Muscle of back (tissue), 11 donors: ENCODE measurements around the gene DOLPP1. TPM values are rescaled to one million over a fixed set of nuclear protein-coding genes. Genes with fewer than 3 reads are reported as not detected.
A peak's percentile ranks its signal among the peaks of the same experiment; 100 is the strongest.
"Not testable (repeated sequence)": the region's sequence is repeated elsewhere in the genome, so short reads cannot be mapped to it uniquely, and the experiment has no call there.

Experiments
- DNase-seq, 3 donors: peaks; one replicate each; pipeline versions ENCODE4 v3.0.0 to v3.0.0-alpha.2; 2013
- polyA plus RNA-seq, 10 donors: library from polyadenylated mRNA; unstranded; fragments of 120-200 nt; gene quantifications; one replicate each; pipeline ENCODE4 v1.2.1, GENCODE V29; 2013; ENCODE audit not compliant: insufficient read length in 10 of 10

Gene DOLPP1
- polyA plus RNA-seq, 10 donors: 7.6 to 12.9 (median 8.8) TPM

DNA sequence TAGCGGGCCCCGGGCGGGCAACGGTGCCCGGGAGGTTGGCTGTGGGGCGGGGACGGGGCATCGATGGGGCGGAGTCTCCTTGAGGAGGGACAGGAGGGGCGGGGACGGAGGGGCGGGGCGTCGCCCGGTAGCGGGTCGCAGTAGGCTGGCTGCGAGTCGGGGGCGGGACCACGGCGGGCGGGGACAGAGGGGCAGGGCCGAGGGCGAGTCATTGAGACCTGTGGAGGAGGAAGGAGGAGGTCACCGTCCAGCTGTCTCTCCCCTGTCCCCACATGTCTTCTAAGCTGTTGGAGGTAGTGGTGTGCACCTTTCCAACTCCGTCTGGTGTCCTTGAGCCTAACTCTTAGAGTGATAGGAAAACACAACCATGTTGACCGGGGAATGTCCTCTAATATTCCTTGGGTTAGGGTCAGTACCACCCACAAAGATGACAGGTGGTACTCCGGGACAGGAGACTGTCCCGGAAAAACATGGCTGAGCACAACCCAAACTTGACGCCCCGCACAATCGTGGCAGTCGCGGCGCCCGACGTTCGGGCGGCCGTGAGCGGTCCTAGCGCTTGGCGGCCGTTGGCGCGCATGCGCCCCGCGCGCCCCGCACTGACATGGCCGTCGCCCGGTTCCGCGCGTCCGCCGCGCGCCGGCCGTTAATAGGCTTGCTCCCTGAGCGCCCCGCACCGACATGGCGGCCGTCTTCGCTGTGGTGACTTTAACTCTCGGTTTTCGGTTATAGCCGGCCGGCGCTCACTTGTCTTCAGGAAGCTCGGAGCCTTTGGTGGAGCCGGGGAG lies 30.0 kb downstream of the DOLPP1 start, which contains the start of the genes CRAT and PTPA:
Gene CRAT, minus strand, starts transcription at position 54 of the 788 bp plus-strand sequence. CDS start 284 bp downstream, outside the sequence.
Gene PTPA, plus strand, starts transcription at position 676 of the 788 bp plus-strand sequence. CDS start 186 bp downstream, outside the sequence.
- peak; percentile 93 to 97 (median 95) for DNase-seq

DNA sequence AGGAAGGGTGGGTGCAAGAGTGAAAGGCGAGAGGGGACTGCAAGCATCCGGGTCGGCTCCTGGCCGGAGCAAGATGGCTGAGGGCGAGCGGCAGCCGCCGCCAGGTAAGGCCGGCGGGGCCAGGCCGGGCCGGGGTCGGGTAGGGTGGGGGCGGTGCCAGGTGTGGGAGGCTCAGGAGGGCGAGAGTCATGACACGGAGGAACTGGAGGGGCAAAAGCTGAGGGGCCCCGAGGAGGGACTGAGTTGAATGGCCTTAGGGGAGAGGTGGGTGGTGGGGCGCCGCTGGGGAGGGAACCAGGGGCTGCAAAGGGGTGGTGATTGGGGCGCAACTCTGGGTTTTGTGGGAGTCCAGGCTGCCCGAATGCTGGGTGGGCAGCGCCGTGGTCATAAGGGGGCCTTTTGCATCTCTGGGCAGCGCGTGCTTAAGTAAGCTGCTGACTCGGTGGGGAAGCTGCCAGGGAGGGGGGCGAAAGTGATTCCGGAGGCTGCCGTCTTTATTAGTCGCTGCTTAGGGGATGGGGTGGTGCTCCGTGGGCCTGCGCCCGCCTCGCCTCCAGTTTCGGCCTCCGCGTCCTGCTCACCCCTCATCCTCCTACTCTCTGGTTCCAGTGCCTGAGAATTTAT lies 30.7 kb downstream of the DOLPP1 start:
- DNase-seq: peak in 2 of 3 donors; percentile 42 to 72

DNA sequence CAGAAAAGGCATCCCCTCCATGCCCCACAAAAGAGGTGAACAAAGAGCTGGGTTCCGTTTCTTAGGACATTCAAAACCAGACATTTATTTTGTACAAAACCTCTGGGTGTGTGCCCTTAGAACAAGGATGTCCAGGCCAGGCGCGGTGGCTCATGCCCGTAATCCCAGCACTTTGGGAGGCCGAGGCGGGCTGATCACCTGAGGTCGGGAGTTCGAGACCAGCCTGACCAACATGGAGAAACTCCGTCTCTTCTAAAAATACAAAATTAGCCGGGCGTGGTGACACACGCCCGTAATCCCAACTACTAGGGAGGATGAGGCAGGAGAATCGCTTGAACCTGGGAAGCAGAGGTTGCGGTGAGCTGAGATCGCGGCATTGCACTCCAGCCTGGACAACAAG lies 31.6 kb downstream of the DOLPP1 start:
- DNase-seq: not testable (repeated sequence)

DNA sequence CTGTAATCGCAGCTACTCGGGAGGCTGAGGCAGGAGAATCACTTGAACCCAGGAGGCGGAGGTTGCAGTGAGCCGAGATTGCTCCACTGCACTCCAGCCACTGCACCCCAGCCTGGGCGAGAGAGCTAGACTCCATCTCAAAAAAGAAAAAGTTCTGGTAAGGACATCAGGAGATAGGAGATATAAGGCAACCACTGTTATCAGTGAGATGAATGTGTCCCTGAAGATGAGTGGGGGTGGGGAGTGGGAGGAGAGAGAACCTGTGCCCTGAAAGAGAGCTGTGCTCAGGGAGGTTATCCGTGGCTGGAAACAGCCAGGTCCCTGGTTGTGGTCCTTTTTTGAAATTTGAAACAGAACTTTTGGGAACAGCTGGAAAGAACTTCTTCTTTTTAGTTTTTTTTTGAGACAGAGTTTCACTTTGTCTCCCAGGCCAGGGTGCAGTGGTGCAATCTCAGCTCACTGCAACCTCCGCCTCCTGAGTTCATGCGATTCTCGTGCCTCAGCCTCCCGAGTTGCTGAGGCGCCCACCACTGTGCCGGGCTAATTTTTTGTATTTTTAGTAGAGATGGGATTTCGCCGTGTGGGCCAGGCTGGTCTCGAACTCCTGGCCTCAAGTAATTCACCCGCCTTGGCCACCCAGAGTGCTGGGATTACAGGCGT lies 32.9 kb downstream of the DOLPP1 start:
- DNase-seq: no peak

DNA sequence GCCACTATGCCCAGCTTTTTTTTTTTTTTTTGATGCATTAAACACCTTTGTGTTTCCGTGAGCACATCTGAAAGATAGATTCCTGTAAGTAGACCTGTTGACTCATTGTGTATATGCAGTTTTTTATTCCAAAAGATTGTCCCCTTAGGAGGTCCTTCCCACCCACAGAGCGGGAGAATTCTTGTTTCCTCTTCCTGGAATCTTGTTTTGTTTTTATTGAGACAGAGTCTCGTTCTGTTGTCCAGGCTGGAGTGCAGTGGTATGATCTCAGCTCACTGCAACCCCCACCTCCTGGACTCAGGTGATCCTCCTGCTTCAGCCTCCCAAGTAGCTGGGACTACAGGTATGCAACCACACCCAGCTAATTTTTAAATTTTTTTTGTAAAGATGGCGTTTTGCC lies 37.9 kb downstream of the DOLPP1 start:
- no peak for DNase-seq

DNA sequence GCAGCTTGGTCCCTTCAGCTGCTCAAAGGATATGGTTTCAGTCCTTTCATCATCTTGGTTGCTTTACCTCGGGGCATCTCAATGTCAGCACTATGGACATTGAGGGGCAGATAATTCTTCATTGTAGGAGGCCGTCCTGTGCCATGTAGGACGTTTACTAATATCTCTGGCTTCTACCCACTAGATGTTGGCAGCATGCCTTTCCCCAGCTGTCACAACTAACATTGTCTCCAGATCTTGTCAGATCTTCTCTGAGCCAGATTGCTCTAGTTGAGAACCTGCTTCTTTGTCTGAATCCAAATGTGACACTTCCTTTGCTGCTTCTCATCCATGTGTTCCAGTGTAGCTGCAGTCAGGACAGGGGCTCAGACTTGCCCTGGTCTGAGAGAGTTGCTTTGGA lies 40.6 kb downstream of the DOLPP1 start:
- peak in 2 of 3 donors; percentile 52 to 62 for DNase-seq

DNA sequence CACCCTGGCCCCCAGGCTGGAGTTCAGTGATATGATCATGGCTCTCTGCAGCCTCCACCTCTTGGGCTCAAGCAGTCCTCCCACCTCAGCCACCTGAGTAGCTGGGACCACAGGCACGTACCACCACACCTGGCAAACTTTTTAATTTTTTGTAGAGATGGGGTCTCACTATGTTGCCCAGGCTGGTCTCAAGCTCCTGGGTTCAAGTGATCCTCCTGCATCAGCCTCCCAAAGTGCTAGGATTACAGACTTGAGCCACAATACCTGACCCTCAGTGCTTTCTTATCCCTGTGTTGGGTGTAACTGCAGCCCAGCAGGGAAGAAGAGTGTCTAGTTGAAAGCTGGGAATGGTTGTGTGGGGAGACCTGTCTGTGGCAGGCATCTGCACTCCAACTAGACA lies 41.2 kb downstream of the DOLPP1 start:
- no peak for DNase-seq

DNA sequence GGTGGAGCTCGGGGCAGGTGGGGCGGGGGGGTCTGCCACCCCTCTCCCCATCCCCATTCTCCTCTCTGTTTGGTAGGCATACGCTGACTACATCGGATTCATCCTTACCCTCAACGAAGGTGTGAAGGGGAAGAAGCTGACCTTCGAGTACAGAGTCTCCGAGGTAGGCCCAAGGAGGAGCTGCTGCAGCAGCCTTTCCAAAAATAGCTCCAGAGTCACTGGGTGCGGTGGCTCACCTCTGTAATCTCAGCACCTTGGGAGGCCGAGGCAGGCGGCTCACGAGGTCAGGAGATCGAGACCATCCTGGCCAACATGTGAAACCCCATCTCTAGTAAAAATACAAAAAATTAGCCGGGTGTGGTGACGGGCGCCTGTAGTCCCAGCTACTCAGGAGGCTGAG lies 42.1 kb downstream of the DOLPP1 start:
- not testable (repeated sequence) for DNase-seq

DNA sequence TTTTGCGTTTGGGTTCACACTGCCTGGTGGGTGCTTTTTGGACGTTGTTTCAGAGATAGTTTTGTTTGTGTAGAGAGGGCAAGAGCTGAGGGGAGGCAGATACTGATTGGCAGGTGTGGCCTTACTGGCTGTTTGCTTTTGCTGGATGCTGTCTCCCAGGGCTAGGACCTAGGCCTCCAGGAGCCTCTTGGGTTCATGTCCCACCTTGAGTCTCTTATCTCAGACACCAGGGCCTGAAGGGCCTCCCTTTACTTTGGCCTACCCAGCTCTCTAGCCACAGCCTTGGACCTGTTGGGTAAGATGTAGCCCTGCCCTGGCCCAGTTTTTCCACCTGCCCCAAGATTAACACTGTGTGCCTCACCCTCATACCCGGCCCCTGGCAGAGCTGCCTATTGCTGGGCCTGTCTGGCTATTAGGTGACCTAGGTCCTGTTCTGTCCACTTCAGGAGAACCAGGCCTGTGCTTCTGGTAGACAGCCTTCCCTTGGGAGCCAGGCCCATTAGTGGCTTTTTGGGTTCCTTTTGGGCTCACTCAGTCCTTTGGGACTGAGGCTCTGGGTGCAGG lies 43.7 kb downstream of the DOLPP1 start:
- DNase-seq: no peak

DNA sequence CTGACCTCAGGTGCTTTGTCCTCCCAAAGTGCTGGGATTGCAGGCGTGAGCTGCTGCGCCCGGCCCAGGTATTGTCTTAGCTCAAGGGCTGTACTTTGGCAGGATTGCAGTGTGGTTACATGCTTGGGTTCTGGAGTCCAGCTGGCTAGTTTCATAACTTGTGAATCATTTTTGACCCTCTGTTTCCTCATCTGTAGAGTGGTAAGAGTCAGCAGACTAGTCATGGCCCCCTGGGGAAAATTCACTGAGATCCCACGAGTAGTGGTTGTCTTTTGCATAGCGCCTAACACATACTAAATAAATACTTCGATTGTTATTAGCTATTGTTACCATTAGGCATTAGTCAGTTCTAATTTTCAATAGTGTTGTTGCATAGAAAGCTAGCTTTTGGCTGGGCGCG lies 44.6 kb downstream of the DOLPP1 start:
- peak in 1 of 3 donors; percentile 33 for DNase-seq

DNA sequence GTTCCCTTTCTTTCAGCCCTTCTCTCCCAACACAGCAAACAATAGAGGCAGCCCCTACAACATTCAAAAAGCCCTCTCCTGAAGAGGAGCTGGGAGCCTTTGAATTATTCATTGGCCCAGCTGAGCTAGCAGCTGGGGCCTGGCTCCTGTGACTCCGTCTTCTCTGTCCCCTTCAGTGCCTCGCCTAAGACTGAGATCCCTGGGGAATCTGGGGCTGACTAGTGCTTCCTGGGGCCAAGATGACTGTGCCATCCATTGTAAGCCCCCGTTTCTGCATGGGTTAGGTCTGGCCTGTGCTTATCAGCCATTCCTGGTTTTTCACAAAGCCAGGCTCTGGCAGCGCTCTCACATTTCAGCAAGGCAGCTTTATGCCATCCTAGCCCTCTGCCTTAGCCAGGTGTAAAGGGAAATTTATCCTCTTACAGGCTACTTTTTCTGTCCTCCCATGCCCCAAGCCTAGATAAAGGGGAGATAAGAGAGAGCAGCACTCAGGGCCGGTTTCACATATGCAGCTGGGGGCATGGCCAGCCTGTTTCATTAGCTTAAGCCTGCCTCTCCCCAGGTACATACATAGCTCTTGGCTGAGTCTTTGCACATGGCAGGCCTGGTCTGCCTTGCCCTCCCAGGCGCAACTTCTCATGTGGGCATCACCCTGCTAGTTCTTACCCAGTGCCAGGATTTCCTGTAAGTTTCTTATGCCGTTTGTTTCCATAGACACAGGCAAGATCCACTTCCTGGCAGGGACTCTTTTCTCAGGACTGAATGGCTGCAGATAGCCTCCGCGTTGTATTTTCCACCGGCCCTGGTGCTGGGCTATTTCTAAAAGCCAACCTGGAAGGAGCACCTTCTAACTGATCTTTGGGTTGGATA lies 46.1 kb downstream of the DOLPP1 start:
- no peak for DNase-seq

DNA sequence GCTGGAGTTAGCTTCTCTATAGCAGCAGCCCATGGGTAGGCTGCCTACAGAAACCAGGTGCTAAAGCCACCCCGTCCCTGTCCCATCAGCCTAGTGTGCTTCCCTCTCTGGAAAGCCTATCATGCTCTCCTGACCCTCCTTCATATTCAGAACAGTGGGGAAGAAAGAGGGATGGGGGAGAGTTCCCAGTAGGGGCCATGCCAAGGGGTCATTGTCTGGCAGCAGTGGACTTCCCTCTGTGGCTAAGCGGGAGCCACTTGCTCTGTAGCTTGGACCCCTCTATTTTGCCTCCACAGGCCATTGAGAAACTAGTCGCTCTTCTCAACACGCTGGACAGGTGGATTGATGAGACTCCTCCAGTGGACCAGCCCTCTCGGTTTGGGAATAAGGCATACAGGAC lies 47.8 kb downstream of the DOLPP1 start:
- DNase-seq: no peak

DNA sequence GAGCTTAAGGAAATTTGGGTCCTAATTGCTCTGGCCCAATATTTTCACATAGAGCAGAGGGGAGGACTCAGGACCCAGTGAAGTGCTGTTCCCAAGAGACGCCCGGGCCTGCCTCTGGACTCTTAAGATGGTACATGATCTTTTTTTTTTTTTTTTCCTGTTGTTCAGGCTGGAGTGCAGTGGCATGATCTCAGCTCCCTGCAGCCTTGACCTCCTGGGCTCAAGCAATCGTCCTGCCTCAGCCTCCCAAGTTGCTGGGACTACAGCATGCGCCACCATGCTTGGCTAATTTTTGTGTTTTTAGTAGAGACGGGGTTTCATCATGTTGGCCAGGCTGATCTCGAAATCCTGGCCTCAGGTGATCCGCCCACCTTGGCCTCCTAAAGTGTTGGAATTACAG lies 49.4 kb downstream of the DOLPP1 start:
- DNase-seq: not testable (repeated sequence)

DNA sequence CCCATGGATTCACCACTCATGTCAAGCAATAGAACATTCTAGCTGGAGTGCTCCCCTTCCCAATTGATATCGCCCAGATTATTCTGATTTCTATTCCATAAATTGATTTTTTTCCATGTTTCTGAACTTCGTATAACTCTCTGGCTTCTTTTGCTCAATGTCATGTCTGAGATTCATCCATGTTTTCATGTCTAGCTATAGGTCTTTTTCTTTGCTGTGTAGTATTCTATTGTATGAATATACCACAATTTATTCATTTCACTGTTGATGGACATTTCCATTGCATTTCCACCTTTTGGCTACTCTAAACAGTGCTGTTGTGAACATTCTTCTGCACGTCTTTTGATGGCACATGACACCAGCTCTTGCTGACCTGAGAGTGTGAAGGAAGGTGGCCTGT lies 49.9 kb downstream of the DOLPP1 start:
- DNase-seq: no peak

DNA sequence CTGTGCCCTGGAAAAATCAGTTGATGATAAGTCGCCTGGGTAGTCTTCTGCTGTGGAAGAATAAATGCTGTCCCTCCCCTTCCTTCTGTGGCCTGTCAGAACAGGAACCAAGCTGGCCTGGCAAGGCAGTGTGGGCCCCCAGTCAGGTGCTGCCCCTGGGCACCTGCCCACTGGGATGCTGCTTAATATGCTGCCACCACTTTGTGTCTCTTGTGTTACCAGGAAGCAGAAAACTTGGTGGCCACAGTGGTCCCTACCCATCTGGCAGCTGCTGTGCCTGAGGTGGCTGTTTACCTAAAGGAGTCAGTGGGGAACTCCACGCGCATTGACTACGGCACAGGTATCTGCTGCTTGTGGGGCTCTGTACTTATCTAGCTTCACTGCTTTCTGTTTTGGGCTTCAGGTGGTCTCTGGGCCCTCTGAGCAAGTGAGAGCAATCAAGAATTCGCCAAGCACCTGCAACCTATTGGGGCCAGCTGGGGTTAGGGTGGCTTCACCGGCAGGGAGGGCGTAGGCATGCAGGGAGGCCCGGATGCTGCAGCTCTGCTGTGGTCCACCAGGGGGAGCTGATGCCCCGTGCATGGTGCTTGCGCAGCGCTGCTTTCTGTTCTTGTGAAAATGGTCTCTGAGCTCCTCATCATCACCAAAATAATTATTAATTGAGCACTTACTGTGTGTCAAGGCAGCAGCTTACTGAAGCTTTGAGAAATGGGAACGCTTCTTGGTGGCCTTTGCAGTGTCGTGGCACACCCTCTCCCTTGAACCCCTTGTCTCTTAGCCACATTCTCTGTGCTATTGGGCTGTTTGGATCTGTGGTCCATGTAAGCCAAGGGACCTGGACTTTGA lies 50.6 kb downstream of the DOLPP1 start:
- DNase-seq: peak; percentile 41 to 85 (median 78)

DNA sequence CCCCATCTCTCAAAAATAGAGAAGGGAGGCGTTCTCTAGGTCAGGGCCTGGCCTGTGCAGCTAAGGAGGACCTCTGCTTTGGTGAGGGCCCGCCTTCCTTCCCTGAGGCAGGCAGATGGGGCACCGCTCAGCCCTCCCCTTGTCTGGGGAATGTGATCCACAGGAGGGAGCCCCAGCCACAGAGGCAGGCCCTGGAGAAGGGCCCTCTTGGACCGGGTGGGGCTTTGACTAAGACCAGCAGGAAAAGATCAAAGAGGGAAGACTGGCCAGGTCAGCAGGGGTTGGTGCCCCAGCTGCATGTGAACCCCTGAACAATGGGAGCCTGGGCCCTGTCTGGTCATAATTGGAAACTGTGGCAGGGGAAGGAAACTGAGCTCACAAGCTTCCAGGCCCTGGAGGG lies 52.2 kb downstream of the DOLPP1 start:
- no peak for DNase-seq

DNA sequence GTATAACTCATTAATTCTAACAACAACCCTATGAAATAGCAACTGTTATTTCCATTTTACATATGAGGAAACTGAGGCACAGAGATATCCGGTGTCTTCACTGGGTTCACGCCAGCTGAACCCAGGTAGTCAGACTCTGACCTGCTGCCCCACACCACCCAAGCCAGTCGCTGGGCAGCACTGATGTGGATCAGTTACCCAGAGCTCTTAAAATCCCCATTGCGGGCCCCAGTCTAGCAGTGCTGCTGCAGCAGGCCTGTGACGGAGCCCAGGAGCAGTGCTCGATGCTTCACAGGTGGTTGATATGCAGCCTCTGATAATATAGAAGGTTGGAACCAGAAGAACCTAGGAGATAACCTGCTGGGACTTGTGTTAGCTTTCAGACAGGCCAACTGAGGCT lies 54.6 kb downstream of the DOLPP1 start:
- no peak for DNase-seq

DNA sequence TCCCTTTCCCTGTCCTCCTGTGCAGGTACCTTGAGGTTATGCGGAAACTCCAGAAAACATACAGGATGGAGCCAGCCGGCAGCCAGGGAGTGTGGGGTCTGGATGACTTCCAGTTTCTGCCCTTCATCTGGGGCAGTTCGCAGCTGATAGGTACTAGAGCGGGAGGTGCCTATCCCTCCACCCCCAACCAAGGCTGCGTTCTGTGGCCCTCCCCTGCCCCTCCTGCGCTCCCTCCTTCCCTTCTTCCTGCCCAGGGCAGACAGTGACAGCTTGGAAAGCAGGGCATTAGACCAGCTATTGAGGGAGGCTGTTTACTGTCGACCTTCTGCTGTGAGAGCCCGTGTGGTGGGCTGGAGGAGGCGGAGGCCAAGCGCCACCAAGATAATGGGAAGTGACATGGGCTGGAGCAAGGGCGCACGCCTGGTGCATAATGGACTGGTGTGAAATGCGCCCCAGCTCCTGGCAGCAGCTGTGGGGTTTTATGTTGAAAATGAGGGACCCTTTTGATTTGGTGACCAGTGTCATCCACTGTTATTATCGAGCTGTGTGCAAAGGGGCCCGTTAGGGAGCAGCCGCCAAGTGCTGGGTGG lies 55.6 kb downstream of the DOLPP1 start:
- DNase-seq: no peak

DNA sequence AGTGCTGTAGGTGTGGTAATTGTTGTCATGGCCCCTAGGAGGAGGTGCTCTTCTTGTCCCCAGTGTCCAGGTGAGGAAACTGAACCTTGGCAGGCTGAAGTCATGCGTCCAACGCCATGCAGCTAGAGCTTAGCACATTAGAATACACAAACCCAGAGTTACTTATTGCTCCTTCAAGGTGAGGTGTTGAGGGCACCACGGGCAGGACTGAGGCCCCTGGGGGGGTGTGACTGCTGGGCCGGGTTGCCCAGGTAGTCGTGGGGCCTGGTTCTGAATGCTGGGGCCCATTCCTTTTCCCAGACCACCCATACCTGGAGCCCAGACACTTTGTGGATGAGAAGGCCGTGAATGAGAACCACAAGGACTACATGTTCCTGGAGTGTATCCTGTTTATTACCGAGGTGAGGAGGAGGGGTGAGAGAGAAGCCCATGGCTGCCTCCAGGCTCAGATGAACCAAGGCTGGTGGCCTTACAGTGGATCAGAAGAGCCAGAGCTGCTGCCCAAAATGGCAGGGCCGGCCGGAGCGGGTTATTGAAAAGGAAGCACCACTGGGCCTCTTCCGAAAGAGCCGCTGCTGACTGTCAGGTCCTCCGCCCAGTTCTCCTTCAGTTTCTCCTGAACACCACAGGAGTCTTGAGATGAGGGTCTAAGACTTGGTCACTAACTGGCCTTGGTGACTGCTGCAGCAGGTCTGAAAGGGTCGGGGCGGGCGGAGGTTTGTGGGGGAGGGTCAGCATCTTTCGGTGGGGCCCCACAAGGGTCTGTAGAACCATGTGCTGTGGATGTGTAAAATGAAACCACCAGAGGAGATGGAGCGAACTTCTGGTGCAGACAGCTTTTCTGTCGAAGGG lies 56.6 kb downstream of the DOLPP1 start:
- DNase-seq: no peak
